ENCODE measurements around the gene KLHDC4. TPM values are rescaled to one million over a fixed set of nuclear protein-coding genes. Genes with fewer than 3 reads are reported as not detected.

Gene KLHDC4
- polyA plus RNA-seq, 1 of the 3 experiments (the other 2 are of a cell fraction), result 51.2 TPM

DNA sequence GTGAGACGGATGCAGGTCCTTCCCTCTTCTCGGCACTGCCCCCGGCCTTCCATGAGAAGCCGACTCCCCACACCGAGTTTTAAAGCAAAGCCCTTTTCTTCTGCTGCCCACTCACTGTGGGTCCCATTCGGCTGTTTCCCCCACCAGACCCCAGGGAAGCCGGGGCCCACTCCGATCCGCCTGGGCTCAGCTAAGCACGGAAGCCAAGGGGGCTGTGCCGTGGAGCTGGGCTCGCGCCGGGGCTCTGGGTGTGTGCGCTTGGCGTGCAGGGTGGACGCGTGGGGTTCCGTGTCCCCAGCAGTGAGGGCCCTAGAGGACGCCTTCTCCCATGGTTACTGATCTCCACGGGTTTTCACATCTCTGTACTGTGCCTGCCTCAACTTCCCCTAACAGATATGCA lies 68.5 kb downstream of the KLHDC4 start:
- Histone ChIP-seq H3K9me2 (no peaks in the 10 kb centered on the region), H3K79me2 (ENCODE audit: insufficient read depth) (no peaks in the 10 kb centered on the region), H4K20me1 (ENCODE audit: insufficient read depth) (no peaks in the 10 kb centered on the region), H3K4me1 (ENCODE audit: control insufficient read depth in 1 of 2, insufficient read depth in 2 of 2, low read depth in 1 of 2, low read length in 1 of 2) (no peaks in the 10 kb centered on the region), H3K27ac (ENCODE audit: low read depth in 2 of 2, low read length in 1 of 2) (no peak overlapping the region; a peak in 1 of 4 replicates), H3K9ac (no peak overlapping the region), H3K4me2 (no peak overlapping the region), H3K36me3 (replicated peaks in 1 of 2; ENCODE audit: control insufficient read depth in 1 of 2, insufficient read depth in 2 of 2, low read length in 1 of 2) (peaks cover 0 to 52% of the 10 kb centered on the region in 2 experiments), H3F3A (replicated peaks; ENCODE audit: insufficient read depth) (no peaks in the 10 kb centered on the region), H3K27me3 (ENCODE audit: insufficient read depth) (no peaks in the 10 kb centered on the region), H2AFZ (ENCODE audit: low read depth) (no peak overlapping the region), H3K4me3 (ENCODE audit: low read depth in 2 of 2, low read length in 1 of 2) (no peak overlapping the region), H3K9me3 (no peaks in the 10 kb centered on the region)
- ChIA-PET POLR2A (no interaction called here), CTCF (interaction anchor here (1.5 kb wide), 1 partner anchor 61 kb away, joined by 4 read pairs; no protein-coding TSS in a partner anchor)
- DNase-seq, result no peak
- 96% methylated on average over 16 of the region's 21 CpGs for WGBS (ENCODE audit: low lambda C conversion rate)
- no peak for TF ChIP-seq RCOR1 (IDR thresholded peaks at IDR 0.05; ENCODE audit: low read length)
- TF ChIP-seq MXI1 (IDR thresholded peaks at IDR 0.05; ENCODE audit: low read depth, low read length), result no peak
- TF ChIP-seq, protein P1, sequence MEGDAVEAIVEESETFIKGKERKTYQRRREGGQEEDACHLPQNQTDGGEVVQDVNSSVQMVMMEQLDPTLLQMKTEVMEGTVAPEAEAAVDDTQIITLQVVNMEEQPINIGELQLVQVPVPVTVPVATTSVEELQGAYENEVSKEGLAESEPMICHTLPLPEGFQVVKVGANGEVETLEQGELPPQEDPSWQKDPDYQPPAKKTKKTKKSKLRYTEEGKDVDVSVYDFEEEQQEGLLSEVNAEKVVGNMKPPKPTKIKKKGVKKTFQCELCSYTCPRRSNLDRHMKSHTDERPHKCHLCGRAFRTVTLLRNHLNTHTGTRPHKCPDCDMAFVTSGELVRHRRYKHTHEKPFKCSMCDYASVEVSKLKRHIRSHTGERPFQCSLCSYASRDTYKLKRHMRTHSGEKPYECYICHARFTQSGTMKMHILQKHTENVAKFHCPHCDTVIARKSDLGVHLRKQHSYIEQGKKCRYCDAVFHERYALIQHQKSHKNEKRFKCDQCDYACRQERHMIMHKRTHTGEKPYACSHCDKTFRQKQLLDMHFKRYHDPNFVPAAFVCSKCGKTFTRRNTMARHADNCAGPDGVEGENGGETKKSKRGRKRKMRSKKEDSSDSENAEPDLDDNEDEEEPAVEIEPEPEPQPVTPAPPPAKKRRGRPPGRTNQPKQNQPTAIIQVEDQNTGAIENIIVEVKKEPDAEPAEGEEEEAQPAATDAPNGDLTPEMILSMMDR (IDR thresholded peaks at IDR 0.05), result no peak
- TF ChIP-seq, protein P2, sequence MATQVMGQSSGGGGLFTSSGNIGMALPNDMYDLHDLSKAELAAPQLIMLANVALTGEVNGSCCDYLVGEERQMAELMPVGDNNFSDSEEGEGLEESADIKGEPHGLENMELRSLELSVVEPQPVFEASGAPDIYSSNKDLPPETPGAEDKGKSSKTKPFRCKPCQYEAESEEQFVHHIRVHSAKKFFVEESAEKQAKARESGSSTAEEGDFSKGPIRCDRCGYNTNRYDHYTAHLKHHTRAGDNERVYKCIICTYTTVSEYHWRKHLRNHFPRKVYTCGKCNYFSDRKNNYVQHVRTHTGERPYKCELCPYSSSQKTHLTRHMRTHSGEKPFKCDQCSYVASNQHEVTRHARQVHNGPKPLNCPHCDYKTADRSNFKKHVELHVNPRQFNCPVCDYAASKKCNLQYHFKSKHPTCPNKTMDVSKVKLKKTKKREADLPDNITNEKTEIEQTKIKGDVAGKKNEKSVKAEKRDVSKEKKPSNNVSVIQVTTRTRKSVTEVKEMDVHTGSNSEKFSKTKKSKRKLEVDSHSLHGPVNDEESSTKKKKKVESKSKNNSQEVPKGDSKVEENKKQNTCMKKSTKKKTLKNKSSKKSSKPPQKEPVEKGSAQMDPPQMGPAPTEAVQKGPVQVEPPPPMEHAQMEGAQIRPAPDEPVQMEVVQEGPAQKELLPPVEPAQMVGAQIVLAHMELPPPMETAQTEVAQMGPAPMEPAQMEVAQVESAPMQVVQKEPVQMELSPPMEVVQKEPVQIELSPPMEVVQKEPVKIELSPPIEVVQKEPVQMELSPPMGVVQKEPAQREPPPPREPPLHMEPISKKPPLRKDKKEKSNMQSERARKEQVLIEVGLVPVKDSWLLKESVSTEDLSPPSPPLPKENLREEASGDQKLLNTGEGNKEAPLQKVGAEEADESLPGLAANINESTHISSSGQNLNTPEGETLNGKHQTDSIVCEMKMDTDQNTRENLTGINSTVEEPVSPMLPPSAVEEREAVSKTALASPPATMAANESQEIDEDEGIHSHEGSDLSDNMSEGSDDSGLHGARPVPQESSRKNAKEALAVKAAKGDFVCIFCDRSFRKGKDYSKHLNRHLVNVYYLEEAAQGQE (IDR thresholded peaks at IDR 0.05; ENCODE audit: low read depth, low read length), result no peak
- no peak for TF ChIP-seq ELF1 (IDR thresholded peaks at IDR 0.05)
- no peak for TF ChIP-seq RAD21 (IDR thresholded peaks at IDR 0.05; ENCODE audit: low read length)

DNA sequence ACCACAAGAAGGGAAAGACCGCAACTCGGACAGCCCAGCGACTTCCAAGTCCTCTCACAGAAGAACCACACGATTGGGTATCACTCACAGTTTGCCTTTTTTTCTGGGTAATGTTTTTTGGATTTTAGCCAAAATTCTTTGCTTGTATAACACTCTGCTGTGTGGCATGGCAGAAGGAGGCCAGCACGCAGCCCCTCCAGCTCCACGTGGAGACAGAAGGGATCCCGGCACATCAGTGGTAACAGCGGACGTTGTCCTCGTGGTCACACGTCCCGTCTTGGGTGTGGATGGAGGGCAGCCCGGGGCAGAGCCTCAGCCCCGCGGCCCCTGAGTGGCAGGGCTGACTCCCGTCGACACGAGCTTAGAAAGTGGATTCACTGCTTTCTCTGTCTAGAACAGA lies 69.1 kb downstream of the KLHDC4 start:
- CTCF ChIA-PET, result interaction anchor here (1.5 kb wide), 1 partner anchor 61 kb away, joined by 4 read pairs; no protein-coding TSS in a partner anchor
- Histone ChIP-seq H3K9ac (no peak overlapping the region), H3K27me3 (ENCODE audit: insufficient read depth) (no peaks in the 10 kb centered on the region), H3K4me2 (no peak overlapping the region), H3K36me3 (replicated peaks in 1 of 2; ENCODE audit: control insufficient read depth in 1 of 2, insufficient read depth in 2 of 2, low read length in 1 of 2) (peaks cover 0 to 47% of the 10 kb centered on the region in 2 experiments), H4K20me1 (ENCODE audit: insufficient read depth) (no peaks in the 10 kb centered on the region), H3K27ac (ENCODE audit: low read depth in 2 of 2, low read length in 1 of 2) (no peak overlapping the region), H3K79me2 (ENCODE audit: insufficient read depth) (no peaks in the 10 kb centered on the region), H3F3A (replicated peaks; ENCODE audit: insufficient read depth) (no peaks in the 10 kb centered on the region), H3K9me2 (no peaks in the 10 kb centered on the region), H3K9me3 (no peaks in the 10 kb centered on the region), H3K4me3 (ENCODE audit: low read depth in 2 of 2, low read length in 1 of 2) (no peak overlapping the region), H2AFZ (ENCODE audit: low read depth) (no peak overlapping the region), H3K4me1 (ENCODE audit: control insufficient read depth in 1 of 2, insufficient read depth in 2 of 2, low read depth in 1 of 2, low read length in 1 of 2) (no peaks in the 10 kb centered on the region)
- 92% methylated on average over 12 of the region's 18 CpGs for WGBS (ENCODE audit: low lambda C conversion rate)
- DNase-seq, result no peak
- POLR2A ChIA-PET, result no interaction called here
- TF ChIP-seq MXI1 (IDR thresholded peaks at IDR 0.05; ENCODE audit: low read depth, low read length) (no peak), EZH2phosphoT487 (IDR thresholded peaks at IDR 0.05; ENCODE audit: borderline replicate concordance, low read depth) (no peak), FOXM1 (IDR thresholded peaks at IDR 0.05; ENCODE audit: low read depth) (no peak), FOXJ3 (CRISPR knock-in tag; IDR thresholded peaks at IDR 0.05) (no peak), RCOR1 (IDR thresholded peaks at IDR 0.05; ENCODE audit: low read length) (no peak), TCF12 (IDR thresholded peaks at IDR 0.05) (no peak), MEF2A (IDR thresholded peaks at IDR 0.05; ENCODE audit: borderline replicate concordance, low read depth) (no peak), ELF1 (IDR thresholded peaks at IDR 0.05) (no peak), FOSL2 (IDR thresholded peaks at IDR 0.05; ENCODE audit: borderline replicate concordance, low read depth) (no peak), RXRA (IDR thresholded peaks at IDR 0.05; ENCODE audit: borderline replicate concordance, low read depth) (no peak)
- TF ChIP-seq, protein P3, sequence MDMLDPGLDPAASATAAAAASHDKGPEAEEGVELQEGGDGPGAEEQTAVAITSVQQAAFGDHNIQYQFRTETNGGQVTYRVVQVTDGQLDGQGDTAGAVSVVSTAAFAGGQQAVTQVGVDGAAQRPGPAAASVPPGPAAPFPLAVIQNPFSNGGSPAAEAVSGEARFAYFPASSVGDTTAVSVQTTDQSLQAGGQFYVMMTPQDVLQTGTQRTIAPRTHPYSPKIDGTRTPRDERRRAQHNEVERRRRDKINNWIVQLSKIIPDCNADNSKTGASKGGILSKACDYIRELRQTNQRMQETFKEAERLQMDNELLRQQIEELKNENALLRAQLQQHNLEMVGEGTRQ (IDR thresholded peaks at IDR 0.05; ENCODE audit: borderline replicate concordance, low read depth, low read length), result no peak
- TF ChIP-seq, protein P4, sequence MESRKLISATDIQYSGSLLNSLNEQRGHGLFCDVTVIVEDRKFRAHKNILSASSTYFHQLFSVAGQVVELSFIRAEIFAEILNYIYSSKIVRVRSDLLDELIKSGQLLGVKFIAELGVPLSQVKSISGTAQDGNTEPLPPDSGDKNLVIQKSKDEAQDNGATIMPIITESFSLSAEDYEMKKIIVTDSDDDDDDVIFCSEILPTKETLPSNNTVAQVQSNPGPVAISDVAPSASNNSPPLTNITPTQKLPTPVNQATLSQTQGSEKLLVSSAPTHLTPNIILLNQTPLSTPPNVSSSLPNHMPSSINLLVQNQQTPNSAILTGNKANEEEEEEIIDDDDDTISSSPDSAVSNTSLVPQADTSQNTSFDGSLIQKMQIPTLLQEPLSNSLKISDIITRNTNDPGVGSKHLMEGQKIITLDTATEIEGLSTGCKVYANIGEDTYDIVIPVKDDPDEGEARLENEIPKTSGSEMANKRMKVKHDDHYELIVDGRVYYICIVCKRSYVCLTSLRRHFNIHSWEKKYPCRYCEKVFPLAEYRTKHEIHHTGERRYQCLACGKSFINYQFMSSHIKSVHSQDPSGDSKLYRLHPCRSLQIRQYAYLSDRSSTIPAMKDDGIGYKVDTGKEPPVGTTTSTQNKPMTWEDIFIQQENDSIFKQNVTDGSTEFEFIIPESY (IDR thresholded peaks at IDR 0.05; ENCODE audit: borderline replicate concordance, low read depth), result no peak
- TF ChIP-seq, protein P1 (IDR thresholded peaks at IDR 0.05), result no peak

All from SK-N-SH (cell line).